ENCODE data around the gene PTPN23.

PTPN23 gene

GRCh38 chr3:47431225-47431624, 50.4 kb downstream of the PTPN23 start:
- TF ChIP-seq EZH2phosphoT487 (IDR thresholded peaks at IDR 0.05; ENCODE audit: borderline replicate concordance, low read length) (no peak), CTCF (IDR thresholded peaks at IDR 0.05; ENCODE audit: low read depth, low read length, poor library complexity, severe bottlenecking) (no peak)
- no peaks in the 10 kb centered on the region for H3K27me3 ChIP-seq (ENCODE audit: control insufficient read depth, low read length)
- peaks cover 53% of the 10 kb centered on the region for H3K36me3 ChIP-seq (ENCODE audit: control insufficient read depth, low read length)
- H3F3A ChIP-seq (ENCODE audit: control insufficient read depth, insufficient read depth): no peaks in the 10 kb centered on the region
- H4K20me1 ChIP-seq (ENCODE audit: control insufficient read depth, insufficient read depth, low read depth, low read length): no peaks in the 10 kb centered on the region
- no peak overlapping the region for H3K4me3 ChIP-seq (ENCODE audit: low read length)
- no peaks in the 10 kb centered on the region for H3K79me2 ChIP-seq (ENCODE audit: control insufficient read depth, low read length)
- no peaks in the 10 kb centered on the region for H3K4me1 ChIP-seq (ENCODE audit: control insufficient read depth, low read length)
- H3K27ac ChIP-seq (ENCODE audit: low read depth, low read length): no peak overlapping the region
- H3K9me2 ChIP-seq (replicated peaks; ENCODE audit: control insufficient read depth, low read length): no peaks in the 10 kb centered on the region
- H3K9me3 ChIP-seq (ENCODE audit: control insufficient read depth, insufficient read depth, low read length): no peaks in the 10 kb centered on the region
- no peak overlapping the region for H3K4me2 ChIP-seq (ENCODE audit: low read length)

GRCh38 chr3:47432673-47433072, 51.9 kb downstream of the PTPN23 start:
- Histone ChIP-seq H3K4me2 (ENCODE audit: low read length) (no peak overlapping the region), H3F3A (ENCODE audit: control insufficient read depth, insufficient read depth) (no peaks in the 10 kb centered on the region), H3K27ac (ENCODE audit: low read depth, low read length) (no peak overlapping the region), H3K4me3 (ENCODE audit: low read length) (no peak overlapping the region), H3K27me3 (ENCODE audit: control insufficient read depth, low read length) (no peaks in the 10 kb centered on the region), H3K36me3 (ENCODE audit: control insufficient read depth, low read length) (peaks cover 43% of the 10 kb centered on the region), H3K9me2 (replicated peaks; ENCODE audit: control insufficient read depth, low read length) (no peaks in the 10 kb centered on the region), H3K9me3 (ENCODE audit: control insufficient read depth, insufficient read depth, low read length) (no peaks in the 10 kb centered on the region), H4K20me1 (ENCODE audit: control insufficient read depth, insufficient read depth, low read depth, low read length) (no peaks in the 10 kb centered on the region), H3K4me1 (ENCODE audit: control insufficient read depth, low read length) (no peaks in the 10 kb centered on the region), H3K79me2 (ENCODE audit: control insufficient read depth, low read length) (no peaks in the 10 kb centered on the region)
- TF ChIP-seq CTCF (IDR thresholded peaks at IDR 0.05; ENCODE audit: low read depth, low read length, poor library complexity, severe bottlenecking) (no peak), EZH2phosphoT487 (IDR thresholded peaks at IDR 0.05; ENCODE audit: borderline replicate concordance, low read length) (no peak)

- no peaks in the 10 kb centered on the region for H3K9me2 ChIP-seq (replicated peaks; ENCODE audit: control insufficient read depth, low read length)
- no peaks in the 10 kb centered on the region for H3K4me1 ChIP-seq (ENCODE audit: control insufficient read depth, low read length)
- no peak overlapping the region for H3K4me2 ChIP-seq (ENCODE audit: low read length)
- H3K27me3 ChIP-seq (ENCODE audit: control insufficient read depth, low read length): no peaks in the 10 kb centered on the region
- H3K4me3 ChIP-seq (ENCODE audit: low read length): no peak overlapping the region
- no peaks in the 10 kb centered on the region for H3K9me3 ChIP-seq (ENCODE audit: control insufficient read depth, insufficient read depth, low read length)
- H3K27ac ChIP-seq (ENCODE audit: low read depth, low read length): no peak overlapping the region
- TF ChIP-seq EZH2phosphoT487 (IDR thresholded peaks at IDR 0.05; ENCODE audit: borderline replicate concordance, low read length): no peak
- no peak for TF ChIP-seq CTCF (IDR thresholded peaks at IDR 0.05; ENCODE audit: low read depth, low read length, poor library complexity, severe bottlenecking)
- no peaks in the 10 kb centered on the region for H4K20me1 ChIP-seq (ENCODE audit: control insufficient read depth, insufficient read depth, low read depth, low read length)
- no peaks in the 10 kb centered on the region for H3K79me2 ChIP-seq (ENCODE audit: control insufficient read depth, low read length)
- H3F3A ChIP-seq (ENCODE audit: control insufficient read depth, insufficient read depth): no peaks in the 10 kb centered on the region
- peaks cover 33% of the 10 kb centered on the region for H3K36me3 ChIP-seq (ENCODE audit: control insufficient read depth, low read length)
These were observed 53.0 kb downstream of the PTPN23 start for GRCh38 chr3:47433796-47434195.

- Histone ChIP-seq H4K20me1 (ENCODE audit: control insufficient read depth, insufficient read depth, low read depth, low read length) (no peaks in the 10 kb centered on the region), H3K4me2 (ENCODE audit: low read length) (no peak overlapping the region), H3K9me2 (replicated peaks; ENCODE audit: control insufficient read depth, low read length) (no peaks in the 10 kb centered on the region), H3K79me2 (ENCODE audit: control insufficient read depth, low read length) (peaks cover 6% of the 10 kb centered on the region), H3K9me3 (ENCODE audit: control insufficient read depth, insufficient read depth, low read length) (no peaks in the 10 kb centered on the region), H3F3A (ENCODE audit: control insufficient read depth, insufficient read depth) (no peaks in the 10 kb centered on the region), H3K27ac (ENCODE audit: low read depth, low read length) (no peak overlapping the region), H3K4me1 (ENCODE audit: control insufficient read depth, low read length) (no peaks in the 10 kb centered on the region), H3K4me3 (ENCODE audit: low read length) (no peak overlapping the region), H3K27me3 (ENCODE audit: control insufficient read depth, low read length) (no peaks in the 10 kb centered on the region), H3K36me3 (ENCODE audit: control insufficient read depth, low read length) (peaks cover 40% of the 10 kb centered on the region)
- no peak for TF ChIP-seq EZH2phosphoT487 (IDR thresholded peaks at IDR 0.05; ENCODE audit: borderline replicate concordance, low read length)
- TF ChIP-seq CTCF (IDR thresholded peaks at IDR 0.05; ENCODE audit: low read depth, low read length, poor library complexity, severe bottlenecking): no peak
These were observed 54.0 kb downstream of the PTPN23 start for GRCh38 chr3:47434849-47435248.
